GM10248 (cell line): ENCODE measurements around the gene DNAH7.

Experiments used
- CTCF ChIA-PET: fragments of 300-600 bp; sonication (Branson Sonifier 250); formaldehyde crosslinking; extraction: SDS; loops from one replicate; lab custom pipeline; 2021; ENCODE audit warnings: antibody characterized with exemption; lab: Yijun Ruan, JAX
- POLR2A ChIA-PET: fragments of 350-650 bp; sonication (Branson Sonifier 250); formaldehyde crosslinking; extraction: SDS; loops from one replicate; lab custom pipeline; 2020; ENCODE audit warnings: antibody characterized with exemption; lab: Yijun Ruan, JAX
- DNase-seq: peaks from one replicate; pipeline ENCODE4 v3.0.0; 2012; ENCODE audit errors: extremely low spot score
- CTCF ChIP-seq: IDR thresholded peaks from 2 replicates; pipeline ENCODE4 v1.5.1; 2012; ENCODE audit warnings: mild to moderate bottlenecking, low read depth; ENCODE audit errors: extremely low read depth, missing control alignments, control extremely low read depth

Gene DNAH7

GRCh38 chr2:195722075-195722474 lies 346.6 kb downstream of the DNAH7 start:
- POLR2A ChIA-PET: no interaction called here
- DNase-seq: no peak
- CTCF ChIA-PET: interaction anchor here (1.0 to 1.2 kb wide), 2 partner anchors 15 to 17 kb away, joined by 3 read pairs; no protein-coding TSS in a partner anchor
- no peak for TF ChIP-seq CTCF

GRCh38 chr2:195721042-195721441 lies 347.6 kb downstream of the DNAH7 start:
- ChIA-PET CTCF (interaction anchor here (1.5 kb wide), 1 partner anchor 8 kb away, joined by 3 read pairs; no protein-coding TSS in a partner anchor), POLR2A (interaction anchor here (1.0 kb wide), 1 partner anchor 46 kb away, joined by 3 read pairs; no protein-coding TSS in a partner anchor)
- TF ChIP-seq CTCF: no peak
- DNase-seq: no peak

GRCh38 chr2:195716466-195716865 lies 352.2 kb downstream of the DNAH7 start:
- DNase-seq: no peak
- TF ChIP-seq CTCF: no peak
- POLR2A ChIA-PET: no interaction called here
- CTCF ChIA-PET: no interaction called here

GRCh38 chr2:195711478-195711877 lies 357.2 kb downstream of the DNAH7 start:
- TF ChIP-seq CTCF: no peak
- no peak for DNase-seq
- POLR2A ChIA-PET: no interaction called here
- CTCF ChIA-PET: interaction anchor here (0.9 to 2.4 kb wide), 3 partner anchors 9 to 357 kb away, joined by 3 to 7 read pairs (median 4); partner anchors contain the start of gene DNAH7

GRCh38 chr2:195709901-195710806 lies 358.5 kb downstream of the DNAH7 start:
- DNase-seq: no peak
- ChIA-PET POLR2A (no interaction called here), CTCF (interaction anchor here (2.4 kb wide), 1 partner anchor 358 kb away, joined by 7 read pairs; the partner anchor contains the start of gene DNAH7)
- TF ChIP-seq CTCF: no peak

GRCh38 chr2:195706161-195706900 lies 362.3 kb downstream of the DNAH7 start:
- no peak for TF ChIP-seq CTCF
- POLR2A ChIA-PET: no interaction called here
- CTCF ChIA-PET: no interaction called here
- no peak for DNase-seq
